COLO829 (cell line): ENCODE measurements around the gene UBE2V1.
"Not testable (repeated sequence)": the region's sequence is repeated elsewhere in the genome, so short reads cannot be mapped to it uniquely, and the experiment has no call there.

Source experiments
- DNase-seq: peaks from one replicate; pipeline ENCODE4 v3.0.0; 2012; ENCODE audit warnings: low spot score

UBE2V1 gene

GRCh38 chr20:50137702-50138101 lies 24.8 kb upstream of the UBE2V1 start:
- not testable (repeated sequence) for DNase-seq

DNA sequence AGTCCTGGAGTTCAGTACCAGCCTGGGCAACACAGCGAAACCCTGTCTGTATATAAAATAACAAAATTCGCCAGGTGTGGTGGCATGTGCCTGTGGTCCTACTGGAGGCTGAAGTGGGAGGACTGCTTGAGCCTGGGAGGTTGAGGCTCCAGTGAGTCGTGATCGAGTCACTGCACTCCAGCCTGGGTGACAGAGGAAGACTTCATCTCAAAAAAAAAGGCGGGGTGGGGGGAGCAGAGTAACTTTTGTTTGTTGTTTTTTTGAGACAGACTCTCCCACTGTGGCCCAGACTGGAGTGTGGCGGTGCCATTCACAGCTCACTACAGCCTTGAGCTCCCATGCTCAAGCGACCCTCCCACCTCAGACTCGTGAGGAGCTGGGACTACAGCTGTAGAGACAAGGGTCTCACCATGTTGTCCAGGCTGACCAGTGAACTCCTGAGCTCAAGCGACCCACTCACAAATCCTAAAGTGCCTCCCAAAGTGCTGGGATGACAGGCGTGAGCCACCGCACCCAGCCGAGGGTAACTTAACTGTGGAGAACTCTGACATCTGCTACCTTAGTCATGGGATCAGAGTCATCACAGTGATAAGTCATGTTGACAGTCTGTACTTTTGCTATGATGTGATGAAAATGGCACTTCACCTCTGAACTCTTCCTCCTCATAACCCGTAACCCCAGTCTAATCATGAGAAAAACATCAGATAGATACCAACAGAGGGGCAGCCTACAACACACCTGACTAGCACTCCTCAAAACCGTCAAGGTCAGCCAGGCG lies 24.1 kb upstream of the UBE2V1 start:
- DNase-seq = no peak

- not testable (repeated sequence) for DNase-seq
Measured at GRCh38 chr20:50135157-50135556, 22.2 kb upstream of the UBE2V1 start.

GRCh38 chr20:50133474-50134217 lies 20.7 kb upstream of the UBE2V1 start:
- no peak for DNase-seq

- no peak for DNase-seq
Measured at GRCh38 chr20:50133041-50133440, 20.1 kb upstream of the UBE2V1 start.

- DNase-seq = no peak
Measured at GRCh38 chr20:50130995-50131394, 18.0 kb upstream of the UBE2V1 start.

DNA sequence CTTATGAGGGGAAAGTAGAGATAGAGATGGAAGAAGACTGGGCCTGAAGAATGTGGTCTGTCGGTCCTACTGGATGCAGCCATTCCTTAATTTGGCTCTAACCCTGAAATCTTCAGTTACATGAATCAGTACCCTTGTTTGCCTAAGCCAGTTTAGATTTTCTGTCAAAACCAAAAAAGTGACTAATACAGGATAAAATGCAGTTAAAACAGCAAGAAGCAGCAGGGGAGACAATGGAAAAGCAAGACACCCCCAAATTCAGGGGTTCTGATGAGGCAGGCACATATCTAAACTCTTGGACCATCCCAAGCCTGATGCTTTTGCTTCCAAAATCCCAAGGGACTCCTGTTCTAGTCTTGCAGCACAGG lies 17.4 kb upstream of the UBE2V1 start:
- DNase-seq = no peak

GRCh38 chr20:50129662-50130355 lies 16.9 kb upstream of the UBE2V1 start:
- DNase-seq = no peak

DNA sequence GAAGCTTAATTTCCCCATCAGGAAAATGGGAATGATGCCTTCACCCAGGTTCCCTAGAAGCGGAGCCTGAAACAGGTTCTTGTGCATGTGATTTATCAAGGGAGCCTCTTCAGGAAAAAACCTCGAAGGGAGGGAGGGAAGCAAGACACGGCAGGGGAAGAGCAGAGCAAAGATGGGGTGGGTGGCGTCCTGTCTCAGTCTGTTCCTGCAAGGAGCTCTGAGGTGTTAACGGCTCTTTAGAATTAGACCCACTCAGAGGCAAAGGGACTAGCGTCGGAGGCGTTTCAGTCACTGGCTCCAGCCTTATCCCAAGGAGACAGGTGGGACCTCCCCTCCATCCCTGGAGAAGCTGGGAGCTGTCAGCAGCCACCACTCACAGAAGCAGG lies 15.6 kb upstream of the UBE2V1 start:
- DNase-seq = no peak

- no peak for DNase-seq
Measured at GRCh38 chr20:50127587-50128519, 14.9 kb upstream of the UBE2V1 start.

GRCh38 chr20:50126662-50127061 lies 13.7 kb upstream of the UBE2V1 start:
- no peak for DNase-seq

GRCh38 chr20:50125279-50125678 lies 12.3 kb upstream of the UBE2V1 start:
- no peak for DNase-seq

DNA sequence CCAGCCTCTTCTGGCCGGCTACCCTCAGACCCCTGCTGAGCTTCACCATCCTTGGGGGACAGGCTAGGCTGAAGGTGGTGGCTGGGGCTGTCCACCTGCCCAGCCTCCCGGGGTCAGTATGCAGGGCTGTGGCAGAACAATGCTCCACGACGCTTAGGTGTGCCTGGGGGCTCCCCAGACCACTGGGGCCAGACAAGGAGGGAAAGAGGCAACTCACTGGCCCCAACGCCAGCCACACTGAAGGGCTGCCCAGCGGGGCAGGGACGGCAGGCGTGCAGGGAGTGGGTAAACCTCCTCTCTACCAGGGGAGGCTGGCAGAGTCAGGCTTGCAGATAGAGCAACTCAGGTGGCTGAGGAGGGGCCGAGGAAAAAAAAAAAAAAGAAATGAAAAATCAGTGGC lies 11.5 kb upstream of the UBE2V1 start:
- no peak for DNase-seq

DNA sequence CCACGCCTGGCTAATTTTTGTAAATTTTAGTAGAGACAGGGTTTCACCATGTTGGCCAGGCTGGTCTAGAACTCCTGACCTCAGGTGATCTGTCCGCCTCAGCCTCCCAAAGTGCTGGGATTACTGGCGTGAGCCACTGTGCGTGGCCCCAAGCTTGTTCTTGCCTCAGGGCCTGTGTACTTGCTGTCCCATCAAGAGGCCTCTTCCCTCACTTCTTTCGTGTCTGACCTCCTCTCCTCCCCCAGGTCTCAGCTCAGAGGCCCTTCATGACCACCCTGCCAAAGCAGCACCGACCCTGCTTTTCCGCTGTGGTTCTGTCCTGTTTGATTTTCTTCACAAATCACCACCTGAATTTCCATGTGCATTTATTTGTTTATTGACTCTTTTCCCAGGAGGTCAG lies 10.5 kb upstream of the UBE2V1 start:
- DNase-seq = no peak

GRCh38 chr20:50122763-50123162 lies 9.8 kb upstream of the UBE2V1 start:
- no peak for DNase-seq

- DNase-seq = no peak
Measured at GRCh38 chr20:50121858-50122271, 8.9 kb upstream of the UBE2V1 start.

DNA sequence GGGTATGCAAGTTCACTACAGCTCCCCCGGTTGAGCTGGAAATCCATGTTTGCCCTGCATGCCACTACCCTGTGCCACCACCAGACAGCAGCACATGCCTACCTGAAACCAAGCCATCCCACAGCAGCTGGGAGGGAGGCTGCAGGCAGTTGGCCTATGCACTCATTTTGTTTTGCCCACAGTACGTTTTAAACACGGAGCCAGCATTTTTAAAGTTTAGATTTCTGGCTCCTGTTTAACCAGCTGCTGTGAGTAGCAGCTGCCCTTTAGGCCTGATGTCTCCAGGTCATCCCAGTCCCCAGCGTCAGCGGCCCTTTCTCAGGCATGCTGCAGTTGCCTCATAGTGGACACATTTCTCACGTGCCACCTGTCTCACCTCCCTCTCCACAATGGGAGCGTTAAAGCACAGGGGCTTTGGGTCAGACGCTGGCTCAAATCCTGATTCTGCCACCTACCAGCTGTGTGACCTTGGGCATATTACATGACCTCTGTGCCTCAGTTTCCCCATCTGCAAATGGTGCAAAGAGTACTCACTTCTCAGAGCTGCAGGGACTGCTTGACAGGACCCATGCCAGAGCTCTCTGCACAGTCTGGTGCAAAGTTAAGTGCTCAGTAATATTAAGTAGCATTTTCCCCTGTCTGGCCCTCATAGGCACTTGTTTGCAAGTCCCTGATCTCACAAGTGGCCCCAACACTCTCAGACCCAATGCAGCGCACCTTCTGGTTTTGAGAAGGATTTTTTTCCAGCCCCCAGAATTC lies 8.2 kb upstream of the UBE2V1 start:
- peak; percentile 70 for DNase-seq

GRCh38 chr20:50118203-50118602 lies 5.3 kb upstream of the UBE2V1 start:
- no peak for DNase-seq

- no peak for DNase-seq
Measured at GRCh38 chr20:50116368-50116999, 3.5 kb upstream of the UBE2V1 start.

- DNase-seq = peak; percentile 98
Measured at GRCh38 chr20:50115591-50116367, 2.8 kb upstream of the UBE2V1 start.
